ENCODE measurements around the gene NAV1.
A peak's percentile ranks its signal among the peaks of the same experiment; 100 is the strongest.
"Not testable (repeated sequence)": the region's sequence is repeated elsewhere in the genome, so short reads cannot be mapped to it uniquely, and the experiment has no call there.

Gene NAV1

GRCh38 chr1:201520046-201520575 lies 18.8 kb upstream of the NAV1 start:
- not testable (repeated sequence) for DNase-seq

- no peak for DNase-seq
Observed at GRCh38 chr1:201525193-201525778, 13.6 kb upstream of the NAV1 start.

- no peak for DNase-seq
Observed at GRCh38 chr1:201527879-201528278, 11.0 kb upstream of the NAV1 start.

GRCh38 chr1:201528631-201529252 lies 10.2 kb upstream of the NAV1 start:
- peak; percentile 60 for DNase-seq

GRCh38 chr1:201530741-201531531 lies 8.0 kb upstream of the NAV1 start:
- DNase-seq: peak; percentile 92

- no peak for DNase-seq
Observed at GRCh38 chr1:201531551-201532425, 7.1 kb upstream of the NAV1 start.

- DNase-seq: no peak
Observed at GRCh38 chr1:201533836-201534235, 5.1 kb upstream of the NAV1 start.

GRCh38 chr1:201535046-201535918 lies 3.6 kb upstream of the NAV1 start:
- DNase-seq: peak; percentile 81

- DNase-seq: no peak
Observed at GRCh38 chr1:201535919-201536245, 3.0 kb upstream of the NAV1 start.

- peak; percentile 90 for DNase-seq
Observed at GRCh38 chr1:201536558-201536957, 2.4 kb upstream of the NAV1 start.

- DNase-seq: no peak
Observed at GRCh38 chr1:201537028-201537427, 1.9 kb upstream of the NAV1 start.

- no peak for DNase-seq
Observed at GRCh38 chr1:201537467-201537866, 1.5 kb upstream of the NAV1 start.

- peak; percentile 70 for DNase-seq
Observed at GRCh38 chr1:201537891-201538611, 876 bp upstream of the NAV1 start.

- DNase-seq: peak; percentile 76
Observed at GRCh38 chr1:201539561-201540431, 869 bp downstream of the NAV1 start.

GRCh38 chr1:201540846-201541735 lies 2.2 kb downstream of the NAV1 start:
- DNase-seq: no peak

GRCh38 chr1:201542309-201543035 lies 3.5 kb downstream of the NAV1 start:
- DNase-seq: peak; percentile 85

- no peak for DNase-seq
Observed at GRCh38 chr1:201543871-201544642, 5.1 kb downstream of the NAV1 start.
